GM12878 (cell line): ENCODE measurements around the gene IRF2. TPM values are rescaled to one million over a fixed set of nuclear protein-coding genes. Genes with fewer than 3 reads are reported as not detected.
A peak's percentile ranks its signal among the peaks of the same experiment; 100 is the strongest.

Experiments used
- ATAC-seq: fragments of 200-7000 bp; cut with Tn5 transposase; 3 replicates; pipeline ENCODE4 v1.9.1; 2020; ENCODE audit warnings: mild to moderate bottlenecking, moderate library complexity
- BruUV-seq: library from RNA; stranded (reverse); fragments of 400-500 nt; replicated peaks from 2 replicates; lab custom pipeline; 2021; lab: Mats Ljungman, UMichigan
- CTCF ChIA-PET: fragments of 300-600 bp; sonication (Branson Sonifier 250); formaldehyde crosslinking; extraction: SDS; loops from one replicate; lab custom pipeline; 2021; ENCODE audit warnings: inconsistent platforms; lab: Yijun Ruan, JAX
- POLR2A ChIA-PET: fragments of 350-600 bp; formaldehyde crosslinking; extraction: SDS; loops from one replicate; lab custom pipeline; 2021; ENCODE audit warnings: inconsistent platforms; lab: Charles Lee
- RAD21 ChIA-PET: fragments of 300-600 bp; sonication (Branson Sonifier 250); formaldehyde crosslinking; loops from one replicate; lab custom pipeline; 2023; ENCODE audit warnings: antibody characterized with exemption; ENCODE audit not compliant: unreplicated experiment; lab: Charles Lee
- SMC1A ChIA-PET: fragments of 300-600 bp; sonication (Branson Sonifier 250); formaldehyde crosslinking; loops from one replicate; lab custom pipeline; 2023; ENCODE audit not compliant: unreplicated experiment, uncharacterized antibody; lab: Charles Lee
- DNase-seq: peaks from one replicate; pipeline ENCODE4 v3.0.0-alpha.2; 2011; ENCODE audit warnings: low read depth, low spot score
- FAIRE-seq: peaks from 3 replicates; lab custom pipeline; 2011; peaks lifted over from hg19 to GRCh38; lab: Jason Lieb, UNC
- H2AFZ ChIP-seq: 2 replicates; pipeline ENCODE4 v1.6.0; 2011; ENCODE audit warnings: low read depth, low read length, control low read depth; ENCODE audit not compliant: control insufficient read depth
- H3K27ac ChIP-seq: 2 replicates; pipeline ENCODE4 v1.5.1; 2011; ENCODE audit warnings: control low read depth; ENCODE audit not compliant: control insufficient read depth, insufficient read depth
- H3K27me3 ChIP-seq, 2 experiments: replicated peaks in 1 of 2; 2 replicates each; pipeline versions ENCODE4 v1.6.0 to v1.6.1; 2011; ENCODE audit warnings: low read length in 1 of 2; ENCODE audit not compliant: control insufficient read depth in 2 of 2, insufficient read depth in 2 of 2
- H3K36me3 ChIP-seq, 2 experiments: 2 replicates each; pipeline ENCODE4 v1.5.1; 2011; ENCODE audit warnings: low read length in 1 of 2; ENCODE audit not compliant: control insufficient read depth in 2 of 2, insufficient read depth in 2 of 2
- H3K4me1 ChIP-seq: 2 replicates; pipeline ENCODE4 v1.6.1; 2011; ENCODE audit warnings: mild to moderate bottlenecking, low read length, moderate library complexity, mixed read lengths; ENCODE audit not compliant: control insufficient read depth, insufficient read depth
- H3K4me2 ChIP-seq: 2 replicates; pipeline ENCODE4 v1.6.0; 2011; ENCODE audit warnings: control low read depth; ENCODE audit not compliant: control insufficient read depth, insufficient read depth
- H3K4me3 ChIP-seq: fragments of 200-600 bp; sonication (generic); 2 replicates; pipeline ENCODE4 v1.5.1; 2016
- H3K79me2 ChIP-seq: 2 replicates; pipeline ENCODE4 v1.6.0; 2011; ENCODE audit warnings: low read length; ENCODE audit not compliant: control insufficient read depth, insufficient read depth
- H3K9ac ChIP-seq: 2 replicates; pipeline ENCODE4 v1.8.0; 2011; ENCODE audit warnings: low read length, control low read depth, mixed read lengths; ENCODE audit not compliant: control insufficient read depth, insufficient read depth
- H3K9me3 ChIP-seq: replicated peaks from 3 replicates; pipeline ENCODE4 v1.5.1; 2011; ENCODE audit warnings: mild to moderate bottlenecking, low read length; ENCODE audit not compliant: control insufficient read depth, insufficient read depth
- H4K20me1 ChIP-seq: 2 replicates; pipeline ENCODE4 v1.6.0; 2011; ENCODE audit not compliant: control insufficient read depth, insufficient read depth
- CHD2 ChIP-seq: IDR thresholded peaks from 2 replicates; pipeline ENCODE4 v1.6.1; 2011; ENCODE audit warnings: low read depth, low read length, improper control_type of control experiment, borderline replicate concordance
- NFYA ChIP-seq: IDR thresholded peaks from 2 replicates; pipeline ENCODE4 v1.6.1; 2011; ENCODE audit warnings: low read depth, mild to moderate bottlenecking, low read length, improper control_type of control experiment, borderline replicate concordance
- PKNOX1 ChIP-seq: fragments of 450-650 bp; IDR thresholded peaks from 2 replicates; pipeline ENCODE4 v1.6.1; 2016; ENCODE audit warnings: mild to moderate bottlenecking
- RAD51 ChIP-seq: fragments of 450-650 bp; IDR thresholded peaks from 2 replicates; pipeline ENCODE4 v1.6.1; 2016; ENCODE audit warnings: moderate library complexity, mild to moderate bottlenecking, inconsistent platforms
- SKIL ChIP-seq: fragments of 450-650 bp; IDR thresholded peaks from 2 replicates; pipeline ENCODE4 v1.6.1; 2017; ENCODE audit warnings: mild to moderate bottlenecking, low read depth, inconsistent platforms; ENCODE audit not compliant: poor library complexity, severe bottlenecking
- SPI1 ChIP-seq: IDR thresholded peaks from 2 replicates; pipeline ENCODE4 v1.6.1; 2011; ENCODE audit warnings: low read depth, mild to moderate bottlenecking, low read length, moderate library complexity, borderline replicate concordance; ENCODE audit not compliant: insufficient read depth
- SREBF2 ChIP-seq: IDR thresholded peaks from 2 replicates; pipeline ENCODE4 v1.6.1; 2012; ENCODE audit warnings: mild to moderate bottlenecking, low read length
- SRF ChIP-seq, 2 experiments: IDR thresholded peaks; 2 replicates each; pipeline ENCODE4 v1.6.1; 2011; ENCODE audit warnings: low read depth in 2 of 2, low read length in 2 of 2, mild to moderate bottlenecking in 1 of 2, moderate library complexity in 1 of 2
- ZNF274 ChIP-seq: IDR thresholded peaks from one replicate; pipeline ENCODE4 v1.8.0; 2011; ENCODE audit not compliant: insufficient read length, insufficient read depth
- WGBS: methylation state at CpG from one replicate; pipeline ENCODE4 v1.1.6; 2016; ENCODE audit warnings: low lambda C conversion rate; ENCODE audit not compliant: insufficient replicate concordance, insufficient coverage; ENCODE audit errors: missing lambda C conversion rate; 5-methylcytosine and 5-hydroxymethylcytosine counted together
- in situ Hi-C: fragments of 300-500 bp; cut with MboI; formaldehyde crosslinking; loops from 9 replicates; pipeline ENCODE4 v1.14.3; 2018; ENCODE audit warnings: mixed read lengths
- intact Hi-C: fragments of 100-400 bp; cut with micrococcal nuclease; formaldehyde crosslinking; loops from one replicate; pipeline ENCODE4 v1.14.2; 2022; ENCODE audit not compliant: unreplicated experiment
- polyA plus RNA-seq, 11 experiments: library from polyadenylated mRNA; depleted of rRNA in 4 of 11; unstranded in 6 of 11; stranded (reverse) in 5 of 11; fragments of >200 nt; fragmentation: Nextera tagmentation in 4 of 11; fragmentation: Illumina TruSeq in 1 of 11; extraction: Ambion mirVana in 4 of 11; extraction: Trizol in 1 of 11; gene quantifications; 1 replicate in 1 of 11; 2 replicates in 10 of 11; pipeline versions ENCODE4 v1.2.1 to v1.2.3, GENCODE V29; 2011 to 2016; ENCODE audit warnings: inconsistent platforms in 2 of 11, missing spikeins in 2 of 11, low read depth in 1 of 11
- total RNA-seq, 4 experiments: library from RNA; depleted of rRNA in 3 of 4; stranded (reverse); fragments of >200 nt in 3 of 4; fragmentation: Illumina TruSeq in 1 of 4; extraction: Trizol in 1 of 4; gene quantifications; 2 replicates each; pipeline versions ENCODE4 v1.2.1 to v1.2.3, GENCODE V29; 2013 to 2021
- TF ChIP-seq, protein P1 (sequence below): fragments of 450-650 bp; IDR thresholded peaks from 2 replicates; pipeline ENCODE4 v1.6.1; 2017; ENCODE audit warnings: borderline replicate concordance

IRF2 gene
- total and polyA plus RNA-seq, 10 of the 15 experiments (the other 5 are each of a cell fraction or from before 2014, with no cell fraction given), result 45.1 to 99.3 (median 58.9) TPM

- Histone ChIP-seq H3K4me1 (peaks cover 23% of the 10 kb centered on the region), H3K9ac (no peak overlapping the region), H3K36me3 (peaks cover 12 to 28% of the 10 kb centered on the region in 2 experiments), H3K27me3 (no peaks in the 10 kb centered on the region), H3K79me2 (peaks cover 1% of the 10 kb centered on the region; the same call in 1 of the 2 replicates), H3K9me3 (no peaks in the 10 kb centered on the region), H4K20me1 (no peaks in the 10 kb centered on the region), H3K4me2 (peak overlapping the region; percentile 40), H3K27ac (peak overlapping the region; percentile 65), H3K4me3 (no peak overlapping the region), H2AFZ (no peak overlapping the region)
- no peak for FAIRE-seq
- ATAC-seq, result no peak
- in situ Hi-C loops, result no loop called here
- intact Hi-C loops, result no loop called here
- no peak for TF ChIP-seq SKIL
- ChIA-PET RAD21 (no interaction called here), CTCF (interaction anchor here (0.6 to 1.6 kb wide), 2 partner anchors 11 to 29 kb away, joined by 3 to 4 read pairs; no protein-coding TSS in a partner anchor), SMC1A (interaction anchor here (0.7 to 2.2 kb wide), 8 partner anchors 11 to 80 kb away, joined by 3 to 6 read pairs (median 4); no protein-coding TSS in a partner anchor), POLR2A (interaction anchor here (0.7 kb wide), 1 partner anchor 685 kb away, joined by 3 read pairs; no protein-coding TSS in a partner anchor)
- 53% methylated on average over 9 of the region's 9 CpGs for WGBS
- DNase-seq, result no peak
- no TSS peak for BruUV-seq
Observed at GRCh38 chr4:184409502-184409901, 64.8 kb downstream of the IRF2 start.

DNA sequence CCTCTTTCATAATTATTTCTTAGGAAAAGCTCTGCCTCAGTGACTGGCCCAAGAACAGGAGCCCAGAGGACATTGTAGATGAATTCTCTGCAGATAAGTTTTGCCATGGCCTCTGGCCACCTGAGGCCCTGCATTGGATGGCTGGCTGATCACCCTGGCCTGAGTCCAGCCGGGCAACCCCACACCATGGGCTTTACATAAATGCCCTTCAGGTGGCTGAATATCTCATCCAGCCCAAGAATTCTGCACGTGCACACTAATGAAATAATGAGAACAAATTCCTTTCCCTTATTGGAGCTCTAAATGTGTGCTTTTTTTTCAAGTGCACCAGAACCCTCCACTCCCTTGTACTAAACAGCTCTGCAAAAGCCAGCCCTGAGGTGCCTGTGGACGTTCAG is 65.7 kb downstream of the IRF2 start:
- peak overlapping the region; percentile 65; the same call in 1 of the 2 replicates for H3K27ac ChIP-seq
- H3K9me3 ChIP-seq, result no peaks in the 10 kb centered on the region
- ChIA-PET RAD21 (no interaction called here), POLR2A (no interaction called here), CTCF (interaction anchor here (1.6 kb wide), 1 partner anchor 10 kb away, joined by 4 read pairs; no protein-coding TSS in a partner anchor)
- ATAC-seq (no peak), DNase-seq (no peak), FAIRE-seq (no peak)
- no peak overlapping the region for H2AFZ ChIP-seq
- BruUV-seq, result no TSS peak
- peak overlapping the region; percentile 40; the same call in 1 of the 2 replicates for H3K4me2 ChIP-seq
- peaks cover 1% of the 10 kb centered on the region; the same call in 1 of the 2 replicates for H3K79me2 ChIP-seq
- peaks cover 10 to 23% of the 10 kb centered on the region in 2 experiments for H3K36me3 ChIP-seq
- peaks cover 25% of the 10 kb centered on the region for H3K4me1 ChIP-seq
- in situ Hi-C loops, result no loop called here
- intact Hi-C loops, result no loop called here
- no peak overlapping the region for H3K9ac ChIP-seq
- H3K27me3 ChIP-seq, result no peaks in the 10 kb centered on the region
- TF ChIP-seq NFYA (no peak), RAD51 (no peak), CHD2 (no peak), SREBF2 (no peak), PKNOX1 (no peak), SRF (IDR thresholded peaks at IDR 0.05; ENCODE audit: low read depth in 2 of 2, low read length in 2 of 2) (no peak), ZNF274 (no peak), SPI1 (no peak)
- TF ChIP-seq, protein P1, sequence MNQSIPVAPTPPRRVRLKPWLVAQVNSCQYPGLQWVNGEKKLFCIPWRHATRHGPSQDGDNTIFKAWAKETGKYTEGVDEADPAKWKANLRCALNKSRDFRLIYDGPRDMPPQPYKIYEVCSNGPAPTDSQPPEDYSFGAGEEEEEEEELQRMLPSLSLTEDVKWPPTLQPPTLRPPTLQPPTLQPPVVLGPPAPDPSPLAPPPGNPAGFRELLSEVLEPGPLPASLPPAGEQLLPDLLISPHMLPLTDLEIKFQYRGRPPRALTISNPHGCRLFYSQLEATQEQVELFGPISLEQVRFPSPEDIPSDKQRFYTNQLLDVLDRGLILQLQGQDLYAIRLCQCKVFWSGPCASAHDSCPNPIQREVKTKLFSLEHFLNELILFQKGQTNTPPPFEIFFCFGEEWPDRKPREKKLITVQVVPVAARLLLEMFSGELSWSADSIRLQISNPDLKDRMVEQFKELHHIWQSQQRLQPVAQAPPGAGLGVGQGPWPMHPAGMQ, result no peak
- TF ChIP-seq, all 136 proteins: peak for 0
- WGBS, result 97% methylated on average over 3 of the region's 3 CpGs
- no peak overlapping the region for H3K4me3 ChIP-seq
- SMC1A ChIA-PET, result interaction anchor here (1.0 to 2.2 kb wide), 6 partner anchors 8 to 24 kb away, joined by 3 to 6 read pairs (median 4); no protein-coding TSS in a partner anchor
- no peaks in the 10 kb centered on the region for H4K20me1 ChIP-seq
